GM12892 (cell line): ENCODE data around the gene USP54.

Experiments used
- DNase-seq: peaks from one replicate; pipeline ENCODE4 v3.0.0; 2011; ENCODE audit not compliant: insufficient read length
- FAIRE-seq: peaks from 2 replicates; lab custom pipeline; 2011; peaks lifted over from hg19 to GRCh38; lab: Jason Lieb, UNC
- POLR2A ChIP-seq: IDR thresholded peaks from 2 replicates; pipeline ENCODE4 v1.6.1; 2011; ENCODE audit warnings: low read depth, low read length, control low read depth
- POLR2AphosphoS5 ChIP-seq: IDR thresholded peaks from 2 replicates; pipeline ENCODE4 v1.6.1; 2011; ENCODE audit warnings: low read depth, low read length, control low read depth
- TAF1 ChIP-seq: IDR thresholded peaks from 2 replicates; pipeline ENCODE4 v1.6.1; 2011; ENCODE audit warnings: low read depth, mild to moderate bottlenecking, control low read depth, low read length, borderline replicate concordance

USP54 gene

GRCh38 chr10:73614720-73615119 lies 23.6 kb upstream of the USP54 start:
- DNase-seq (no peak), FAIRE-seq (no peak)
- TF ChIP-seq POLR2AphosphoS5 (no peak), POLR2A (no peak), TAF1 (no peak)

- no peak for FAIRE-seq
- no peak for TF ChIP-seq TAF1
- no peak for TF ChIP-seq POLR2A
- no peak for TF ChIP-seq POLR2AphosphoS5
- no peak for DNase-seq
Measured at GRCh38 chr10:73609116-73609515, 18.0 kb upstream of the USP54 start.

DNA sequence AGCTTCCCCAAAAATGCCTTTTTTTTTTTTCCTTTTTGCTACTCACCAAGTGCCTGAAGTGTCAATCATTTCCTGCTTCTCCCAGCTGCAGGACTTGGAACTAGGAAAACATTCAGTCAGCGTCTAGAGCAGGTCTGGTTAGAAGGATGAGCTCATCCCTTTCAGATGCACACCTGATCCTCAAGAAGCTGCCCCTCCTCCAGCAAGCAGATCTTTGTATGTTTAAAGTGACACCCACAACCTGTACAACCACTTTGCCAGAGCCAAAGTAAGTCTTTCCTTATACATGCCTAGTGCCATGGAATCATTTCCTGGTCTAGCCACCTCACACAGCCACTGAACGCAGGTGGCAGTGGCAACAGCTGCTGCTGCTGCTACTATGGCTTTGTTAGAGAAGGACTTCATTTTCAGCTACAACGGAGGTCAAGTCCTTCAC lies 10.4 kb upstream of the USP54 start:
- TF ChIP-seq POLR2A: no peak
- TF ChIP-seq TAF1: no peak
- TF ChIP-seq POLR2AphosphoS5: no peak
- peak; percentile 21 for FAIRE-seq
- no peak for DNase-seq

DNA sequence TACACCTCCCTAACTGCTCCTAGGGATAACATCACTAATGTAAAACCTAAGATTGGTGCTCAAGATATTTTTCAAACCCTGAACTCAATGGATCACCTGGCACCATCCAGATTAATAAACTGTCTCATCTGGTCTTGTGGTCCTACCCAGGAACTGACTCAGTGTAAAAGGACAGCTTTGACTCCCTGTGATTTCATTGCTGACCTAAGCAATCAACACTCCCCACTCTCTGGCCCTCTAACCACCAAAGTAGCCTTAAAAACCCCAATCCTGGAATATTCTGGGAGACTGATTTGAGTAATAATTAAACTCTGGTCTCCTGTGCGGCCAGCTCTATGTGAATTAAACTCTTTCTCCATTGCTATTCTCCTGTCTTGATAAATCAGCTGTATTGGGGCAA lies 6.2 kb upstream of the USP54 start:
- TF ChIP-seq TAF1: no peak
- no peak for TF ChIP-seq POLR2A
- no peak for TF ChIP-seq POLR2AphosphoS5
- DNase-seq (no peak), FAIRE-seq (no peak)

DNA sequence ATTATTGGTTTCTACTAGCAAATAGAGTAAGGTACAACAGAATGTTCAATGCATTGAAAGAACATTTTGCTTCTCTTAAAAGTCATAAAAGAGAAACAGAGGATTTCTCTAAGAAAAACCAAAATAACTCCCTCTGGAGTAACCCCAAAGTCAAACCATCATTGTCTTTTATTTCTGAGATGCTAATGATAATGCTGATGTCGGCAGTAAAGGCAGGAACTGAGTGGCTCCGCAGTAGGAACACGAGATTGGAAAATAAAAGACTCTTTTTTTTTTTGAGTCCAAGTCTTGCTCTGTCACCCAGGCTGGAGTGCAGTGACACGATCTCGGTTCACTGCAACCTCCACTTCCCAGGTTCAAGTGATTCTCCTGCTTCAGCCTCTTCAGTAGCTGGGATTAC lies 2.7 kb upstream of the USP54 start:
- TF ChIP-seq POLR2AphosphoS5: no peak
- TF ChIP-seq POLR2A: no peak
- TF ChIP-seq TAF1: no peak
- no peak for DNase-seq
- FAIRE-seq: no peak

DNA sequence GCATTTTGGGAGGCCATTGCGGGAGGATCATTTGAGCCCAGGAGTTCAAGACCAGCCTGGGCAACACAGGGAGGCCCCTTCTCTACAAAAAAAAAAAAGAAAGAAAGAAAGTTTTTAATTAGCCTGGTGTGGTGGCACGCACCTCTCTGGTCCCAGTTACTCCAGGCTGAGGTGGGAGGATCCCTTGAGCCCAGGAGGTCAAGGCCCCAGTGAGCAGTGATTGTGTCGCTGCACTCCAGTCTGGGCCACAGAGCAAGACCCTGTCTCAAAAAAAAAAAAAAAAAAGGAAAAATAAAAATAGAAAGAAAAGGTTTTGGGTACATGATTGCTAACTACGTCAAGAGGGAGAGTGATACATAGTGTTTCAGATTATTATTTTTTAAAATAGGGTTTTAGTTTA lies 2.0 kb upstream of the USP54 start:
- FAIRE-seq (no peak), DNase-seq (no peak)
- TF ChIP-seq TAF1: no peak

GRCh38 chr10:73591935-73592699 lies 975 bp upstream of the USP54 start:
- TF ChIP-seq POLR2A (no peak), POLR2AphosphoS5 (no peak), TAF1 (no peak)
- FAIRE-seq (peak; percentile 61), DNase-seq (no peak)

DNA sequence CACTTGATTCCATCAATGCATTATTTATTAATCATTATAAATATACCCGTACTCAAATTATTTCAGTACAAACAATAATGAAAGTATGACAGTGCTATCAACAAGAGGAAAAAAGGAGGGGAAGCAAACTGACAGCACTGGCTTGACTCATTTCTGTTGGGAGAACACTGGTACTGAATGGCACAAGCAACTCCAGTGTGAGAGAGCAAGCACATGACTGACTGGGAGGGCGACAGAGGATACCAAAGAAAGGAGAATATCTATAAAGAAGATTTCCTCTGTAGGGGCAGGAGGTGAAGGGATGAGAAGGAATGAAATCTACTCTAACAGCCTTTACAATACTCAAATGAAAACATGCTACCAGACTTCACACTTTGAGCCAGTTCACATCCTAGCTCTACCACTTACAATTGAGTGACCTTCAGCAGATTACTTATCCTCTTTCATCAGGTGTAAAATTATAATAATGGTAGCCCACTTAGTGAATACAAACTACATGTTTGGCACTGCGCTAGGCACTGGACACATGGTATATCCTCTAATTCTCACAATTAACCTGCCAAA lies 1.5 kb downstream of the USP54 start:
- TF ChIP-seq POLR2A: no peak
- TF ChIP-seq POLR2AphosphoS5: no peak
- no peak for TF ChIP-seq TAF1
- FAIRE-seq (no peak), DNase-seq (no peak)

DNA sequence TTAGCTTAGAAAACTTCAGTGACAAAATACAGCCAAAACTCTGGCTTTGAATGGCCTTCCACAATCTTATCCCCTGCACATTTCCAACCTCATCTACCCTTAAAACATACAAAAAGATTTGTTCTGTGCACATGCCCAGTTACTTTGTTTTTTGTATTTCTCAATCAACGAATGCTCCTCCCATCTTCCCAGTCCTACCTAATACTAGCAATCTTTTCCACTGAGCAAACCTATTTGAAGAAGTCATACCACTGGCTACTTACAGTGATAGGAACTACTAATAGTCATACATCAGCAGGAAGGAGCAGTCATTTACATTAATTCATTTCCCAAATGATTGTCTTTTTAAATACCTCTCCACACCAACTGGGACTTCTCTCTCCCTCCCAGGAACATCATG lies 2.5 kb downstream of the USP54 start:
- DNase-seq (no peak), FAIRE-seq (no peak)
- TF ChIP-seq POLR2A: no peak
- no peak for TF ChIP-seq TAF1
- no peak for TF ChIP-seq POLR2AphosphoS5

GRCh38 chr10:73586583-73586984 lies 4.6 kb downstream of the USP54 start:
- FAIRE-seq (no peak), DNase-seq (no peak)
- TF ChIP-seq POLR2AphosphoS5: no peak

- DNase-seq: no peak
- TF ChIP-seq POLR2A: no peak
- FAIRE-seq: no peak
Measured at GRCh38 chr10:73585327-73585726, 5.8 kb downstream of the USP54 start.

- DNase-seq: no peak
- no peak for FAIRE-seq
Measured at GRCh38 chr10:73584737-73585136, 6.4 kb downstream of the USP54 start.

More at GRCh38 chr10:73584737-73585136, 6.4 kb downstream of the USP54 start:
- TF ChIP-seq POLR2A (no peak), TAF1 (no peak), POLR2AphosphoS5 (no peak)
